Nephron (organoid): ENCODE results near the gene MED13.
A peak's percentile ranks its signal among the peaks of the same experiment; 100 is the strongest.

Experiments
- H3K27ac Mint-ChIP-seq, 3 experiments: 2 replicates each; pipeline ENCODE4 v1.8.0; 2020; ENCODE audit warnings: mixed read lengths in 3 of 3, mild to moderate bottlenecking in 2 of 3, moderate library complexity in 1 of 3
- H3K27me3 Mint-ChIP-seq: 2 replicates; pipeline ENCODE4 v1.8.0; 2021; ENCODE audit warnings: low read depth, mild to moderate bottlenecking, moderate library complexity, mixed read lengths
- H3K36me3 Mint-ChIP-seq: 2 replicates; pipeline ENCODE4 v1.8.0; 2020; ENCODE audit warnings: low read depth, mixed read lengths
- H3K4me1 Mint-ChIP-seq: 2 replicates; pipeline ENCODE4 v1.8.0; 2020; ENCODE audit warnings: mixed read lengths
- H3K4me3 Mint-ChIP-seq, 3 experiments: 2 replicates each; pipeline ENCODE4 v1.8.0; 2020; ENCODE audit warnings: mild to moderate bottlenecking in 3 of 3, mixed read lengths in 3 of 3, moderate library complexity in 2 of 3
- H3K9me3 Mint-ChIP-seq: 2 replicates; pipeline ENCODE4 v1.8.0; 2020; ENCODE audit warnings: mixed read lengths
- TF ChIP-seq, protein P1 (sequence below), 3 experiments: fragments of 200-600 bp; sonication (generic); IDR thresholded peaks; one replicate each; pipeline ENCODE4 v1.5.0; 2021; ENCODE audit warnings: antibody characterized with exemption in 3 of 3; ENCODE audit not compliant: unreplicated experiment in 3 of 3

The MED13 gene, protein sequence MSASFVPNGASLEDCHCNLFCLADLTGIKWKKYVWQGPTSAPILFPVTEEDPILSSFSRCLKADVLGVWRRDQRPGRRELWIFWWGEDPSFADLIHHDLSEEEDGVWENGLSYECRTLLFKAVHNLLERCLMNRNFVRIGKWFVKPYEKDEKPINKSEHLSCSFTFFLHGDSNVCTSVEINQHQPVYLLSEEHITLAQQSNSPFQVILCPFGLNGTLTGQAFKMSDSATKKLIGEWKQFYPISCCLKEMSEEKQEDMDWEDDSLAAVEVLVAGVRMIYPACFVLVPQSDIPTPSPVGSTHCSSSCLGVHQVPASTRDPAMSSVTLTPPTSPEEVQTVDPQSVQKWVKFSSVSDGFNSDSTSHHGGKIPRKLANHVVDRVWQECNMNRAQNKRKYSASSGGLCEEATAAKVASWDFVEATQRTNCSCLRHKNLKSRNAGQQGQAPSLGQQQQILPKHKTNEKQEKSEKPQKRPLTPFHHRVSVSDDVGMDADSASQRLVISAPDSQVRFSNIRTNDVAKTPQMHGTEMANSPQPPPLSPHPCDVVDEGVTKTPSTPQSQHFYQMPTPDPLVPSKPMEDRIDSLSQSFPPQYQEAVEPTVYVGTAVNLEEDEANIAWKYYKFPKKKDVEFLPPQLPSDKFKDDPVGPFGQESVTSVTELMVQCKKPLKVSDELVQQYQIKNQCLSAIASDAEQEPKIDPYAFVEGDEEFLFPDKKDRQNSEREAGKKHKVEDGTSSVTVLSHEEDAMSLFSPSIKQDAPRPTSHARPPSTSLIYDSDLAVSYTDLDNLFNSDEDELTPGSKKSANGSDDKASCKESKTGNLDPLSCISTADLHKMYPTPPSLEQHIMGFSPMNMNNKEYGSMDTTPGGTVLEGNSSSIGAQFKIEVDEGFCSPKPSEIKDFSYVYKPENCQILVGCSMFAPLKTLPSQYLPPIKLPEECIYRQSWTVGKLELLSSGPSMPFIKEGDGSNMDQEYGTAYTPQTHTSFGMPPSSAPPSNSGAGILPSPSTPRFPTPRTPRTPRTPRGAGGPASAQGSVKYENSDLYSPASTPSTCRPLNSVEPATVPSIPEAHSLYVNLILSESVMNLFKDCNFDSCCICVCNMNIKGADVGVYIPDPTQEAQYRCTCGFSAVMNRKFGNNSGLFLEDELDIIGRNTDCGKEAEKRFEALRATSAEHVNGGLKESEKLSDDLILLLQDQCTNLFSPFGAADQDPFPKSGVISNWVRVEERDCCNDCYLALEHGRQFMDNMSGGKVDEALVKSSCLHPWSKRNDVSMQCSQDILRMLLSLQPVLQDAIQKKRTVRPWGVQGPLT (N-terminal part only)

DNA sequence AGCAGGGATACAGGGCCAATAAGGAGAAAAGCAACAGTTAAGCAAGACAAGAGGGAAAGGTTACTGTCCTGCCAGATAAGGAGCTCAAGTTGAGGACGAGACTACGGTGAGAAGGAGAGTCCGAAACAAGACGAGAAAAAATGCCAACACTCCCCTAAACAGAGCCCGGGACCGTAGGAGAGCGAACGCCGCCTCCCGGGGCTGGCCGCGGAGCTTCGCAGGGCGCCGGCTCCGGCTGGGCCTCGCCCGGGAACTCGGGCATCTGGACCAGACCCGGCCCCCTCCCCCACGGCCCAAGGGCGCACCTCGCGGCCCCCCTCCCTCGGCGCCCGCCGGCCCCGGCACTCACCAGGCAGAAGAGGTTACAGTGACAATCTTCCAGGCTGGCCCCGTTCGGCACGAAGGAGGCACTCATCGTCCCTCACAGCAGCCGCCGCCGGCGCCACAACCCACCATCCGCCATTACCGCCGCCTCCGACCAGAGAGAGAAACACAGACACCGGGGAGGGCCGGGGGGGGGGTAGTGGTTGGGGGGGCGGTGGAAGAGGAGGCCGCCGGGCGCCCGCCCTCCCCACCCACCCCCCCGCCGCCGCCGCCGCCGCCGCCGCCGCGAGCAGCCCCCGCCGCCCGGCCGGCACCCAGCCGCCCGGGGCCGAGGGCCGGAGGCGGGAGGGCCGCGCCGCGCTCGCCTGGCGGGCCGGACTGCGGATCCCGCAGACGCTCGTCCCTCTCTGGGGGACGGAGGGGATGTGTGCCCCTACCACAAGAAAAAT is at the start of gene MED13:
Gene MED13 (minus strand): TSS at position 488 of the 773 bp plus-strand sequence. CDS start 73 bp downstream, at position 415.
- H3K27ac Mint-ChIP-seq, result peak within 1 kb of the TSS; percentile 92 to 98 (median 98)
- peaks cover 24% of the 10 kb centered on the region for H3K4me1 Mint-ChIP-seq
- H3K36me3 Mint-ChIP-seq, result peaks cover 16% of the 10 kb centered on the region
- no peaks in the 10 kb centered on the region for H3K27me3 Mint-ChIP-seq
- peak within 1 kb of the TSS; percentile 95 to 99 (median 99) for H3K4me3 Mint-ChIP-seq
- no peaks in the 10 kb centered on the region for H3K9me3 Mint-ChIP-seq
- TF ChIP-seq, protein P1, sequence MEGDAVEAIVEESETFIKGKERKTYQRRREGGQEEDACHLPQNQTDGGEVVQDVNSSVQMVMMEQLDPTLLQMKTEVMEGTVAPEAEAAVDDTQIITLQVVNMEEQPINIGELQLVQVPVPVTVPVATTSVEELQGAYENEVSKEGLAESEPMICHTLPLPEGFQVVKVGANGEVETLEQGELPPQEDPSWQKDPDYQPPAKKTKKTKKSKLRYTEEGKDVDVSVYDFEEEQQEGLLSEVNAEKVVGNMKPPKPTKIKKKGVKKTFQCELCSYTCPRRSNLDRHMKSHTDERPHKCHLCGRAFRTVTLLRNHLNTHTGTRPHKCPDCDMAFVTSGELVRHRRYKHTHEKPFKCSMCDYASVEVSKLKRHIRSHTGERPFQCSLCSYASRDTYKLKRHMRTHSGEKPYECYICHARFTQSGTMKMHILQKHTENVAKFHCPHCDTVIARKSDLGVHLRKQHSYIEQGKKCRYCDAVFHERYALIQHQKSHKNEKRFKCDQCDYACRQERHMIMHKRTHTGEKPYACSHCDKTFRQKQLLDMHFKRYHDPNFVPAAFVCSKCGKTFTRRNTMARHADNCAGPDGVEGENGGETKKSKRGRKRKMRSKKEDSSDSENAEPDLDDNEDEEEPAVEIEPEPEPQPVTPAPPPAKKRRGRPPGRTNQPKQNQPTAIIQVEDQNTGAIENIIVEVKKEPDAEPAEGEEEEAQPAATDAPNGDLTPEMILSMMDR (IDR thresholded peaks at IDR 0.05; ENCODE audit: unreplicated experiment in 3 of 3), result no peak

DNA sequence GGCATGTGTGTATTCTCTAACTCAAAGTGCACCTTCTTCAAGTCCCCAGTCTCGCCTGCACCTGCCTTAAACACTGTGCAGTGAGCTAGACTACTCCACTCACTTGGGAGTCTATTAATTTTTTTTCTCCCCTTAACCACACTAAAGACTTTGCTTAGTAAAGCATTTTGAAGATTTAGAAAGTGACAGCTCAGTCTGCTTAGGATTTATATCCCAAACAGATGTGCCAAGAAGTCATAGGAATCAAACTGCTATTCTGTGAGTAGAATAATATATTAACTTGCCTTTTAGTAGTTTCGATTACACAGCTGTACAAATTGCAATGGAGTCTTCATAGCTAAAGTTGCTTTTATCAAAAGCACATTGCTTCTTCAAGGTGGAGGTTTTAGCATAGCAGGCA is 47.2 kb upstream of the MED13 start:
- H3K27me3 Mint-ChIP-seq, result peaks cover 15% of the 10 kb centered on the region
- TF ChIP-seq, protein P1 (IDR thresholded peaks at IDR 0.05; ENCODE audit: unreplicated experiment in 3 of 3), result no peak
- H3K27ac Mint-ChIP-seq, result no peak overlapping the region
- H3K4me3 Mint-ChIP-seq, result no peak overlapping the region
- no peaks in the 10 kb centered on the region for H3K36me3 Mint-ChIP-seq
- H3K9me3 Mint-ChIP-seq, result peaks cover 4% of the 10 kb centered on the region
- H3K4me1 Mint-ChIP-seq, result peaks cover 6% of the 10 kb centered on the region

DNA sequence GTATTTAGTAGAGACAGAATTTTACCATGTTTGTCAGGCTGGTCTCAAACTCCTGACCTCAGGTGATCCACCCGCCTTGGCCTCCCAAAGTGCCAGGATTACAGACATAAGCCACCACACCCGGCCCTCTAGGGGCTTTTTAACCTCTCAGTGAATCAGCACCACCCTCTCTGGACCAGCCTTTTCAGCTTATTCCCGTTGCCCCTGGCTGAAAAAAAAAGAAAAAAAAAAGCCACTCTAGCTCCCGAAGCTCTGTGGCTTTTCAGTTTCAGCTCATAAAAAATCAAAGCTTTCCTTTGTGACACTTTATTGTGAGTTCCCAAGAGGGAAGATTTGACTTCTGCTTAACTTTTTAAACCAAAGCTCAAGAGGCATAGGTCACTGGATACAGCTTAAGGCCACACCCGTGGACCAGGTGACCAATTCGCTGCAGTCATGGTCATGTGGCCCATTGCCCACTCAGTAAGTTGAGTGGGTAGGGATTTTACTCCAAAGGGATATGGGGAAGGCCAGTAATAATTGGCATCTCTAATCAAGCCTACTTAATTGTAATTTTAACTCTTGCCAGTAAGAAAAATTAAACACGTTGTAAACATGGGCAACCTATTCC is 46.6 kb upstream of the MED13 start:
- H3K27me3 Mint-ChIP-seq, result peaks cover 15% of the 10 kb centered on the region
- H3K36me3 Mint-ChIP-seq, result no peaks in the 10 kb centered on the region
- H3K9me3 Mint-ChIP-seq, result peaks cover 4% of the 10 kb centered on the region
- peaks cover 6% of the 10 kb centered on the region for H3K4me1 Mint-ChIP-seq
- no peak overlapping the region for H3K4me3 Mint-ChIP-seq
- TF ChIP-seq, protein P1 (IDR thresholded peaks at IDR 0.05; ENCODE audit: unreplicated experiment in 3 of 3), result no peak
- no peak overlapping the region for H3K27ac Mint-ChIP-seq

DNA sequence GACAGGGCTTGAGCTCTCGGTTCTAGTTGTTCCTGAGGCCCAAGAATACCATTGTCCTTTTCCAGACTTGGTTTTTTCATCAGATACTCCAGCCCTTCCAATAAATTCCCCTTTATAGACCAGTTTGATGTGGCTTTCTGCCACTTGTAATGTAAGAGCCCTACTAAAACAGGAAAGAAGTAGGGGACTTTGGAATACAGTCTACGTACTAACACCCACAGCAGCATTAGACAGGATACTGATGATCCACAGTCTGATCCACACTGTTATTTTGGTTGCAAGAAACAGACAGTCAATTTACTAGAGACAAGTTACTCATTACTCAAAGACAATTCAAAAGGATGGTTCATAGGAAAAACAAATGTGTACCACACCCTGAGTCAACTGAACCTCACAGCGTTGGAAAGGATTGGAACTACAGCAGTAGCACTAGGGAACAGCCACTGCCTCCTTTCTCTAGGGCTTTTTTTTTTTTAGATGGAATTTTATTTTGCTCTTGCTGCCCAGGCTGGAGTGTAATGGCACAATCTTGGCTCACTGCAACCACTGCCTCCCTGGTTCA is 45.9 kb upstream of the MED13 start:
- Mint-ChIP-seq H3K4me3 (no peak overlapping the region), H3K27ac (no peak overlapping the region), H3K9me3 (peaks cover 4% of the 10 kb centered on the region), H3K36me3 (no peaks in the 10 kb centered on the region), H3K27me3 (peaks cover 15% of the 10 kb centered on the region), H3K4me1 (peaks cover 6% of the 10 kb centered on the region)
- TF ChIP-seq, protein P1 (IDR thresholded peaks at IDR 0.05; ENCODE audit: unreplicated experiment in 3 of 3), result no peak
